Placental pericyte (primary cell): ENCODE data around the gene MT1H. TPM values are rescaled to one million over a fixed set of nuclear protein-coding genes. Genes with fewer than 3 reads are reported as not detected.

ENCODE experiments used
- total RNA-seq: library from RNA; depleted of rRNA; stranded (reverse); fragments of >200 nt; gene quantifications from 2 replicates; pipeline ENCODE4 v1.2.3, GENCODE V29; 2012

MT1H gene
- total RNA-seq: not detected in 2 replicates

GRCh38 chr16:56669005-56669839 is at the start of gene MT1H:
Gene MT1H, plus strand, starts transcription at chr16:56669814. Its CDS starts 71 bp downstream, at chr16:56669885.

GRCh38 chr16:56625140-56625942 is 44.3 kb upstream of the MT1H start, which contains the start of gene MT1E:
Gene MT1E, plus strand, starts transcription at chr16:56625781. Its CDS starts 71 bp downstream, at chr16:56625852.

GRCh38 chr16:56632156-56632847 is 37.3 kb upstream of the MT1H start, which contains the start of gene MT1M:
Gene MT1M, plus strand, starts transcription at chr16:56632659. Its CDS starts 73 bp downstream, at chr16:56632732.

GRCh38 chr16:56637814-56638750 is 31.5 kb upstream of the MT1H start, which contains the start of gene MT1A:
Gene MT1A, plus strand, starts transcription at chr16:56638666. Its CDS starts 73 bp downstream, at chr16:56638739.

DNA sequence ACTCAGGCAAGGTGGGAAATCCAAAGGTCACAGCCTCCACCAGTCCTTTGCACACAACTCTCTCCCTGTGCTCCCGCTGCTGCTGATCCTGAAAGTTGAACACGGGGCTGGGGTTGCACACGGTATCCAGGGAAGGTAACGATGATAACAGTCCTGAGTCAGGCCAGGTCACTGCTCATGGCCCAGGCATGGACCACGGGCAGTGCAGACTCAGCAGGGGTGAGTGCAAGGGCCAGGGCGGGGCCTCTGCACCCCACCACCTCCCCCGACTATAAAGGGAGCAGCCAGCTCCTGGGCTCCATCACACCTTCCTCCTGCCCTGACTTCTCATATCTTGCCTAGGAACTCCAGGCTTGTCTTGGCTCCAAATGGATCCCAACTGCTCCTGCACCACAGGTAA is 18.0 kb upstream of the MT1H start, which contains the start of gene MT1B:
Gene MT1B, plus strand, starts transcription at position 301 of the 400 bp plus-strand sequence. Its CDS starts 68 bp downstream, at position 369.

GRCh38 chr16:56657555-56658326 is 11.9 kb upstream of the MT1H start, which contains the start of gene MT1F:
Gene MT1F, plus strand, starts transcription at chr16:56657959. Its CDS starts 100 bp downstream, at chr16:56658059.

DNA sequence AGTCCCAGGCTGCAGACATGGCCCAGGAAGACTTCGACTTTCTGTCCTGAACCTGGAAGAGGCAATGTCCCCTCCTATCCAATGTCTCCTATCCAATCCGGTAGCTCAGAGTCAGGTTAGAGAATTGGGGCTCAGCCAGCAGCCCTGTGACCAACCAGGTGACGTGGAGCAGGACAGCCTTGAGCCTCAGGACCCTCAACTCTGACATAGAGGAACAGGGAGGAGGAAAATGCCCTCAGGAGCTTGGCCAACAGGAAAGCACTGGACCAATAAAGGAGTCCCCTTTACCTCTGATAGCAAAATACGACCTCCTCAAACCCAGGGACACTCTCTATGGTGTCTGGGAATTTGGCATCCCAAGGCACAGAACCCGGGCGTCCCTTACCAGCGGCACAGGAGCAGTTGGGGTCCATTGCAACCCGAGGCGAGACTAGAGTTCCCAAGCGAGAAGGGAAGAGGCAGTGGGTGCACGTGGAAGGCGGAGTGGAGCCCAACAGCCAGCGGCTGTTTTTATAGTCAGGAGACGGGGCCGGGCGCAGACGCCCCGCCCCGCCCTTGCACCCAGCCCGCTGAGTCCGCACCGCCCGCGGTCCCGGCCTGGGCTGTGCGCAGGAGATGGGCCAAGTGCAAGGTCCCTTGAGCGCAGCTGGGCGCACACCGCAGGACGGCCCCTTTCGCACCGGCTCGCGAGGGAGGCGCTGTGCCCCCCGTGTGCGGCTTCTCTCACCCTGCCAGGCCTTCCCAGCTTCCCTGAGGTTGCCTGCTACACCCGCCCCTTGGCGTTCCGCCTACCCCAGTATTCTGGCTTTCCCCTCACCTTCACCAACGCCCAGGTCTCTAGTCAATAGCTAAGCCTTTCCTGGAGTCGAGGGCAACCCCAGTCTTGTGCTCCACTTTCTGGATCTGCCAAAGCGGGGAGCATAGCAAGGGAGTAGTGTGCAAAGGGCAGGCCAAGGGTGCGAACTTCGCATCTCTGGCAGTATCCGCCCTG is 1.7 kb upstream of the MT1H start, which contains the start of gene MT1G:
Gene MT1G, minus strand, starts transcription at position 485 of the 991 bp plus-strand sequence. Its CDS starts 72 bp downstream, at position 413.

GRCh38 chr16:56681939-56682702 is 12.5 kb downstream of the MT1H start, which contains the start of gene MT1X:
Gene MT1X, plus strand, starts transcription at chr16:56682470. Its CDS starts 71 bp downstream, at chr16:56682541.

Other genes with a start within 250 kb of the MT1H start
- gene AMFR, start 244.3 kb upstream of the MT1H start, total RNA-seq: 268 and 384 TPM in 2 replicates
- 67.6 and 93.2 TPM in 2 replicates for gene NUDT21, start 218.5 kb upstream of the MT1H start, total RNA-seq
- 77.9 and 123 TPM in 2 replicates for gene OGFOD1, start 218.3 kb upstream of the MT1H start, total RNA-seq
- 36.1 and 40.0 TPM in 2 replicates for gene BBS2, start 149.8 kb upstream of the MT1H start, total RNA-seq
- gene MT4, start 104.7 kb upstream of the MT1H start, total RNA-seq: not detected in 2 replicates
- gene MT3, start 80.3 kb upstream of the MT1H start, total RNA-seq: not detected in 2 replicates
- 68.9 and 179 TPM in 2 replicates for gene MT2A, start 61.2 kb upstream of the MT1H start, total RNA-seq
- gene MT1E, start 44.0 kb upstream of the MT1H start, total RNA-seq: 90.4 and 152 TPM in 2 replicates
- 0.88 and 1.1 TPM in 2 replicates for gene MT1M, start 37.2 kb upstream of the MT1H start, total RNA-seq
- gene MT1A, start 31.1 kb upstream of the MT1H start, total RNA-seq: not detected in 2 replicates
- not detected in 2 replicates for gene MT1B, start 17.9 kb upstream of the MT1H start, total RNA-seq
- not detected in 2 replicates for gene MT1F, start 11.9 kb upstream of the MT1H start, total RNA-seq
- not detected in 2 replicates for gene MT1G, start 1.7 kb upstream of the MT1H start, total RNA-seq
- gene MT1X, start 12.7 kb downstream of the MT1H start, total RNA-seq: 26.0 and 38.7 TPM in 2 replicates
- 36.1 and 98.2 TPM in 2 replicates for gene NUP93, start 60.3 kb downstream of the MT1H start, total RNA-seq
- gene SLC12A3, start 195.4 kb downstream of the MT1H start, total RNA-seq: not detected in 2 replicates